ENCODE results near the gene KCNK10. TPM values are rescaled to one million over a fixed set of nuclear protein-coding genes. Genes with fewer than 3 reads are reported as not detected.

KCNK10 gene
- polyA plus RNA-seq, 3 donors, result 0.05 TPM; not detected in 2

- Mint-ChIP-seq H3K4me1 (no peaks in the 10 kb centered on the region), H3K4me3 (no peak overlapping the region), H3K27ac (no peak overlapping the region), H3K36me3 (no peaks in the 10 kb centered on the region), H3K9me3 (no peaks in the 10 kb centered on the region), H3K27me3 (ENCODE audit: low read depth in 3 of 3) (peaks cover 3 to 7% (median 6%) of the 10 kb centered on the region in 3 donors)
- WGBS (ENCODE audit: insufficient coverage), result no CpG with 5 or more reads among the region's 3 CpGs
- TF ChIP-seq, protein P1, sequence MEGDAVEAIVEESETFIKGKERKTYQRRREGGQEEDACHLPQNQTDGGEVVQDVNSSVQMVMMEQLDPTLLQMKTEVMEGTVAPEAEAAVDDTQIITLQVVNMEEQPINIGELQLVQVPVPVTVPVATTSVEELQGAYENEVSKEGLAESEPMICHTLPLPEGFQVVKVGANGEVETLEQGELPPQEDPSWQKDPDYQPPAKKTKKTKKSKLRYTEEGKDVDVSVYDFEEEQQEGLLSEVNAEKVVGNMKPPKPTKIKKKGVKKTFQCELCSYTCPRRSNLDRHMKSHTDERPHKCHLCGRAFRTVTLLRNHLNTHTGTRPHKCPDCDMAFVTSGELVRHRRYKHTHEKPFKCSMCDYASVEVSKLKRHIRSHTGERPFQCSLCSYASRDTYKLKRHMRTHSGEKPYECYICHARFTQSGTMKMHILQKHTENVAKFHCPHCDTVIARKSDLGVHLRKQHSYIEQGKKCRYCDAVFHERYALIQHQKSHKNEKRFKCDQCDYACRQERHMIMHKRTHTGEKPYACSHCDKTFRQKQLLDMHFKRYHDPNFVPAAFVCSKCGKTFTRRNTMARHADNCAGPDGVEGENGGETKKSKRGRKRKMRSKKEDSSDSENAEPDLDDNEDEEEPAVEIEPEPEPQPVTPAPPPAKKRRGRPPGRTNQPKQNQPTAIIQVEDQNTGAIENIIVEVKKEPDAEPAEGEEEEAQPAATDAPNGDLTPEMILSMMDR (IDR thresholded peaks at IDR 0.05), result no peak
- no peaks in the 10 kb centered on the region for H3K36me3 ChIP-seq (replicated peaks in 1 of 2; ENCODE audit: control insufficient read depth in 1 of 2, insufficient read depth in 2 of 2, low read length in 2 of 2)
- no peaks in the 10 kb centered on the region for H3K79me2 ChIP-seq (ENCODE audit: insufficient read depth, low read length)
- H3K27ac ChIP-seq (ENCODE audit: low read depth in 1 of 2, low read length in 2 of 2), result no peak overlapping the region
- intact Hi-C loops (cut with micrococcal nuclease), result no loop called here
- no peaks in the 10 kb centered on the region for H3K9me3 ChIP-seq (replicated peaks in 1 of 2; ENCODE audit: control insufficient read depth in 1 of 2, insufficient read depth in 1 of 2, low read length in 2 of 2)
- no peak for DNase-seq
- no peaks in the 10 kb centered on the region for H4K20me1 ChIP-seq (ENCODE audit: insufficient read depth, low read length)
- no peak overlapping the region for H3K9ac ChIP-seq (ENCODE audit: insufficient read depth, low read length, poor library complexity, severe bottlenecking)
- H3K4me2 ChIP-seq (replicated peaks; ENCODE audit: extremely low read depth, low read length, poor library complexity, severe bottlenecking), result no peak overlapping the region
- no peaks in the 10 kb centered on the region for H3K4me1 ChIP-seq (ENCODE audit: control insufficient read depth in 1 of 2, insufficient read depth in 2 of 2, low read length in 2 of 2)
- H2AFZ ChIP-seq (ENCODE audit: insufficient read depth, low read depth, low read length, poor library complexity, severe bottlenecking), result no peak overlapping the region
- H3K4me3 ChIP-seq (replicated peaks in 1 of 3; ENCODE audit: low read depth in 2 of 3, low read length in 3 of 3), result no peak overlapping the region
- no peaks in the 10 kb centered on the region for H3K27me3 ChIP-seq (ENCODE audit: control insufficient read depth in 2 of 2, insufficient read depth in 2 of 2, low read length in 2 of 2)
These were observed 25.5 kb upstream of the KCNK10 start for GRCh38 chr14:88348546-88348945.

- H3K4me1 ChIP-seq (ENCODE audit: control insufficient read depth in 1 of 2, insufficient read depth in 2 of 2, low read length in 2 of 2), result no peaks in the 10 kb centered on the region
- intact Hi-C loops (cut with micrococcal nuclease), result no loop called here
- H3K79me2 ChIP-seq (ENCODE audit: insufficient read depth, low read length), result no peaks in the 10 kb centered on the region
- no peak overlapping the region for H2AFZ ChIP-seq (ENCODE audit: insufficient read depth, low read depth, low read length, poor library complexity, severe bottlenecking)
- peaks cover 3 to 9% (median 3%) of the 10 kb centered on the region in 3 donors for H3K27me3 Mint-ChIP-seq (ENCODE audit: low read depth in 3 of 3)
- no peak overlapping the region for H3K27ac ChIP-seq (ENCODE audit: low read depth in 1 of 2, low read length in 2 of 2)
- no peak overlapping the region for H3K9ac ChIP-seq (ENCODE audit: insufficient read depth, low read length, poor library complexity, severe bottlenecking)
- no peaks in the 10 kb centered on the region for H3K36me3 Mint-ChIP-seq
- TF ChIP-seq, protein P1 (IDR thresholded peaks at IDR 0.05), result no peak
- no peaks in the 10 kb centered on the region for H3K9me3 ChIP-seq (replicated peaks in 1 of 2; ENCODE audit: control insufficient read depth in 1 of 2, insufficient read depth in 1 of 2, low read length in 2 of 2)
- no peaks in the 10 kb centered on the region for H3K27me3 ChIP-seq (ENCODE audit: control insufficient read depth in 2 of 2, insufficient read depth in 2 of 2, low read length in 2 of 2)
- WGBS (ENCODE audit: insufficient coverage), result 40% methylated on average over 1 of the region's 5 CpGs
- H3K36me3 ChIP-seq (replicated peaks in 1 of 2; ENCODE audit: control insufficient read depth in 1 of 2, insufficient read depth in 2 of 2, low read length in 2 of 2), result no peaks in the 10 kb centered on the region
- no peaks in the 10 kb centered on the region for H4K20me1 ChIP-seq (ENCODE audit: insufficient read depth, low read length)
- no peaks in the 10 kb centered on the region for H3K4me1 Mint-ChIP-seq
- no peak for DNase-seq
- no peak overlapping the region for H3K27ac Mint-ChIP-seq
- no peak overlapping the region for H3K4me3 ChIP-seq (replicated peaks in 1 of 3; ENCODE audit: low read depth in 2 of 3, low read length in 3 of 3)
- no peaks in the 10 kb centered on the region for H3K9me3 Mint-ChIP-seq
- no peak overlapping the region for H3K4me2 ChIP-seq (replicated peaks; ENCODE audit: extremely low read depth, low read length, poor library complexity, severe bottlenecking)
- H3K4me3 Mint-ChIP-seq, result no peak overlapping the region
These were observed 23.1 kb upstream of the KCNK10 start for GRCh38 chr14:88346048-88346639.

Measured in CD14-positive monocyte (primary cell).